Measurements from ENCODE around the gene VIPR2.
"Not testable (repeated sequence)": the region's sequence is repeated elsewhere in the genome, so short reads cannot be mapped to it uniquely, and the experiment has no call there.

The VIPR2 gene

GRCh38 chr7:159012353-159013069 lies 132.2 kb downstream of the VIPR2 start:
- DNase-seq (ENCODE audit: low read depth, low spot score): no peak

GRCh38 chr7:159011722-159012022 lies 133.0 kb downstream of the VIPR2 start:
- no peak for DNase-seq (ENCODE audit: low read depth, low spot score)

GRCh38 chr7:159010937-159011721 lies 133.5 kb downstream of the VIPR2 start:
- DNase-seq (ENCODE audit: low read depth, low spot score): no peak

GRCh38 chr7:159010411-159010810 lies 134.3 kb downstream of the VIPR2 start:
- DNase-seq (ENCODE audit: low read depth, low spot score): no peak

GRCh38 chr7:159009951-159010350 lies 134.7 kb downstream of the VIPR2 start:
- DNase-seq (ENCODE audit: low read depth, low spot score): no peak

GRCh38 chr7:159008417-159008816 lies 136.2 kb downstream of the VIPR2 start:
- DNase-seq (ENCODE audit: low read depth, low spot score): no peak

- DNase-seq (ENCODE audit: low read depth, low spot score): no peak
Observed at GRCh38 chr7:159007996-159008389, 136.7 kb downstream of the VIPR2 start.

GRCh38 chr7:159007364-159007995 lies 137.2 kb downstream of the VIPR2 start:
- DNase-seq (ENCODE audit: low read depth, low spot score): no peak

- DNase-seq (ENCODE audit: low read depth, low spot score): no peak
Observed at GRCh38 chr7:159006610-159007130, 138.0 kb downstream of the VIPR2 start.

- not testable (repeated sequence) for DNase-seq (ENCODE audit: low read depth, low spot score)
Observed at GRCh38 chr7:159006022-159006609, 138.6 kb downstream of the VIPR2 start.

- no peak for DNase-seq (ENCODE audit: low read depth, low spot score)
Observed at GRCh38 chr7:159005618-159006017, 139.0 kb downstream of the VIPR2 start.

- no peak for DNase-seq (ENCODE audit: low read depth, low spot score)
Observed at GRCh38 chr7:159004411-159004810, 140.3 kb downstream of the VIPR2 start.

GRCh38 chr7:159001811-159002210 lies 142.9 kb downstream of the VIPR2 start:
- no peak for DNase-seq (ENCODE audit: low read depth, low spot score)

GRCh38 chr7:159000859-159001435 lies 143.7 kb downstream of the VIPR2 start:
- no peak for DNase-seq (ENCODE audit: low read depth, low spot score)

GRCh38 chr7:159000070-159000469 lies 144.6 kb downstream of the VIPR2 start:
- no peak for DNase-seq (ENCODE audit: low read depth, low spot score)

- DNase-seq (ENCODE audit: low read depth, low spot score): no peak
Observed at GRCh38 chr7:158999496-158999895, 145.2 kb downstream of the VIPR2 start.

- not testable (repeated sequence) for DNase-seq (ENCODE audit: low read depth, low spot score)
Observed at GRCh38 chr7:158998261-158998660, 146.4 kb downstream of the VIPR2 start.

GRCh38 chr7:158997471-158997870 lies 147.2 kb downstream of the VIPR2 start:
- DNase-seq (ENCODE audit: low read depth, low spot score): no peak

- no peak for DNase-seq (ENCODE audit: low read depth, low spot score)
Observed at GRCh38 chr7:158997110-158997453, 147.6 kb downstream of the VIPR2 start.

- DNase-seq (ENCODE audit: low read depth, low spot score): no peak
Observed at GRCh38 chr7:158996214-158997109, 148.2 kb downstream of the VIPR2 start.

- no peak for DNase-seq (ENCODE audit: low read depth, low spot score)
Observed at GRCh38 chr7:158995514-158995913, 149.2 kb downstream of the VIPR2 start.
